ENCODE data around the gene IFNL1. TPM values are rescaled to one million over a fixed set of nuclear protein-coding genes. Genes with fewer than 3 reads are reported as not detected.
"Not testable (repeated sequence)": the region's sequence is repeated elsewhere in the genome, so short reads cannot be mapped to it uniquely, and the experiment has no call there.

Gene IFNL1
- total RNA-seq, 8 experiments from 2014 or later = not detected

GRCh38 chr19:39262496-39262895, 33.7 kb upstream of the IFNL1 start:
- no peak for ATAC-seq (replicated peaks in 6 of 8)
- 37 to 83% (median 58%) methylated on average over 1 to 4 of the region's 4 CpGs; no CpG with 5 or more reads in 1 of the 10 experiments for whole genome bisulfite sequencing, 10 experiments
- Histone ChIP-seq H3K27ac (no peak overlapping the region), H3K4me1 (replicated peaks in 1 of 2) (peaks cover 6 to 13% of the 10 kb centered on the region in 2 donors), H3K4me3 (no peak overlapping the region)
- in situ Hi-C loops (cut with MboI; ENCODE audit: low pct_unique_long_range_greater_than_20kb in 2 of 9, low sequenced_read_pairs in 9 of 9, unreplicated experiment in 9 of 9) = no loop called here

GRCh38 chr19:39263912-39264305, 32.3 kb upstream of the IFNL1 start:
- H3K4me3 ChIP-seq = no peak overlapping the region
- ATAC-seq (replicated peaks in 6 of 8) = peak in 4 of 8 experiments; percentile 4 to 31 (median 6)

GRCh38 chr19:39264306-39265290, 31.6 kb upstream of the IFNL1 start:
- WGBS, 10 experiments = 3 to 14% (median 9%) methylated on average over 5 to 21 of the region's 102 CpGs; no CpG with 5 or more reads in 6 of the 10 experiments
- H3K27ac ChIP-seq = no peak overlapping the region
- H3K4me1 ChIP-seq (replicated peaks in 1 of 2) = peaks cover 0 to 8% of the 10 kb centered on the region in 2 donors
- in situ Hi-C loops (cut with MboI; ENCODE audit: low pct_unique_long_range_greater_than_20kb in 2 of 9, low sequenced_read_pairs in 9 of 9, unreplicated experiment in 9 of 9) = no loop called here
- H3K4me3 ChIP-seq = no peak overlapping the region
- ATAC-seq (replicated peaks in 6 of 8) = peak; percentile 18 to 93 (median 84)

More at GRCh38 chr19:39263912-39264305, 32.3 kb upstream of the IFNL1 start:
- in situ Hi-C loops (cut with MboI; ENCODE audit: low pct_unique_long_range_greater_than_20kb in 2 of 9, low sequenced_read_pairs in 9 of 9, unreplicated experiment in 9 of 9) = no loop called here
- Histone ChIP-seq H3K4me1 (replicated peaks in 1 of 2) (peaks cover 0 to 8% of the 10 kb centered on the region in 2 donors), H3K27ac (no peak overlapping the region)
- 0 to 14% (median 0%) methylated on average over 3 to 4 of the region's 17 CpGs; no CpG with 5 or more reads in 7 of the 10 experiments for WGBS, 10 experiments

- whole genome bisulfite sequencing, 10 experiments = 10 to 51% (median 14%) methylated on average over 5 to 21 of the region's 39 CpGs; no CpG with 5 or more reads in 7 of the 10 experiments
- in situ Hi-C loops (cut with MboI; ENCODE audit: low pct_unique_long_range_greater_than_20kb in 2 of 9, low sequenced_read_pairs in 9 of 9, unreplicated experiment in 9 of 9) = no loop called here
- Histone ChIP-seq H3K4me3 (no peak overlapping the region), H3K4me1 (replicated peaks in 1 of 2) (peaks cover 0 to 8% of the 10 kb centered on the region in 2 donors), H3K27ac (no peak overlapping the region)
- peak in 6 of 8 experiments; percentile 6 to 56 (median 34) for ATAC-seq (replicated peaks in 6 of 8)
Observed at GRCh38 chr19:39265321-39265916, 30.8 kb upstream of the IFNL1 start.

GRCh38 chr19:39268085-39268484, 28.1 kb upstream of the IFNL1 start, which contains the start of gene IFNL2:
Gene IFNL2 (plus strand): TSS chr19:39268396. CDS start chr19:39268569, 173 bp downstream.
- peak in 3 of 8 experiments; percentile 22 to 45 (median 27) for ATAC-seq (replicated peaks in 6 of 8)
- no CpG with 5 or more reads among the region's 1 CpG for WGBS, 10 experiments
- in situ Hi-C loops (cut with MboI; ENCODE audit: low pct_unique_long_range_greater_than_20kb in 2 of 9, low sequenced_read_pairs in 9 of 9, unreplicated experiment in 9 of 9) = not testable (repeated sequence)

GRCh38 chr19:39268531-39269223, 27.5 kb upstream of the IFNL1 start:
- H3K4me3 ChIP-seq; ATAC-seq (replicated peaks in 6 of 8); H3K27ac ChIP-seq; H3K4me1 ChIP-seq (replicated peaks in 1 of 2); in situ Hi-C loops (cut with MboI; ENCODE audit: low pct_unique_long_range_greater_than_20kb in 2 of 9, low sequenced_read_pairs in 9 of 9, unreplicated experiment in 9 of 9): not testable (repeated sequence)
- 0% methylated on average over 1 of the region's 10 CpGs; no CpG with 5 or more reads in 9 of the 10 experiments for WGBS, 10 experiments

More at GRCh38 chr19:39268085-39268484, 28.1 kb upstream of the IFNL1 start, which contains the start of gene IFNL2:
- not testable (repeated sequence) for H3K4me1 ChIP-seq (replicated peaks in 1 of 2); H3K4me3 ChIP-seq; H3K27ac ChIP-seq

- in situ Hi-C loops (cut with MboI; ENCODE audit: low pct_unique_long_range_greater_than_20kb in 2 of 9, low sequenced_read_pairs in 9 of 9, unreplicated experiment in 9 of 9); H3K4me1 ChIP-seq (replicated peaks in 1 of 2); H3K27ac ChIP-seq; ATAC-seq (replicated peaks in 6 of 8); H3K4me3 ChIP-seq: not testable (repeated sequence)
- no CpG with 5 or more reads among the region's 10 CpGs for WGBS, 10 experiments
Observed at GRCh38 chr19:39269369-39269768, 26.8 kb upstream of the IFNL1 start.

- peak in 2 of 8 experiments; percentile 25 to 63 for ATAC-seq (replicated peaks in 6 of 8)
Observed at GRCh38 chr19:39270036-39270871, 26.0 kb upstream of the IFNL1 start.

GRCh38 chr19:39273859-39274258, 22.3 kb upstream of the IFNL1 start:
- ATAC-seq (replicated peaks in 6 of 8); H3K27ac ChIP-seq; H3K4me3 ChIP-seq; in situ Hi-C loops (cut with MboI; ENCODE audit: low pct_unique_long_range_greater_than_20kb in 2 of 9, low sequenced_read_pairs in 9 of 9, unreplicated experiment in 9 of 9); H3K4me1 ChIP-seq (replicated peaks in 1 of 2): not testable (repeated sequence)
- WGBS, 10 experiments = 38 to 100% (median 73%) methylated on average over 1 to 5 of the region's 5 CpGs; no CpG with 5 or more reads in 2 of the 10 experiments

More at GRCh38 chr19:39270036-39270871, 26.0 kb upstream of the IFNL1 start:
- WGBS, 10 experiments = 8 to 86% (median 49%) methylated on average over 2 to 7 of the region's 9 CpGs; no CpG with 5 or more reads in 1 of the 10 experiments
- Histone ChIP-seq H3K4me1 (replicated peaks in 1 of 2) (peaks cover 0 to 3% of the 10 kb centered on the region in 2 donors), H3K27ac (no peak overlapping the region), H3K4me3 (no peak overlapping the region)
- in situ Hi-C loops (cut with MboI; ENCODE audit: low pct_unique_long_range_greater_than_20kb in 2 of 9, low sequenced_read_pairs in 9 of 9, unreplicated experiment in 9 of 9) = no loop called here

GRCh38 chr19:39275578-39275977, 20.6 kb upstream of the IFNL1 start:
- WGBS, 10 experiments = 0 to 90% (median 50%) methylated on average over 1 to 5 of the region's 5 CpGs; no CpG with 5 or more reads in 2 of the 10 experiments
- Histone ChIP-seq H3K4me1 (replicated peaks in 1 of 2) (no peaks in the 10 kb centered on the region), H3K27ac (no peak overlapping the region), H3K4me3 (no peak overlapping the region)
- in situ Hi-C loops (cut with MboI; ENCODE audit: low pct_unique_long_range_greater_than_20kb in 2 of 9, low sequenced_read_pairs in 9 of 9, unreplicated experiment in 9 of 9) = no loop called here
- no peak for ATAC-seq (replicated peaks in 6 of 8)

- in situ Hi-C loops (cut with MboI; ENCODE audit: low pct_unique_long_range_greater_than_20kb in 2 of 9, low sequenced_read_pairs in 9 of 9, unreplicated experiment in 9 of 9) = no loop called here
- no peaks in the 10 kb centered on the region for H3K4me1 ChIP-seq (replicated peaks in 1 of 2)
- H3K27ac ChIP-seq = no peak overlapping the region
- H3K4me3 ChIP-seq = no peak overlapping the region
- WGBS, 10 experiments = 58 to 100% (median 70%) methylated on average over 1 to 3 of the region's 5 CpGs; no CpG with 5 or more reads in 3 of the 10 experiments
- ATAC-seq (replicated peaks in 6 of 8) = no peak
Observed at GRCh38 chr19:39276740-39277139, 19.5 kb upstream of the IFNL1 start.

GRCh38 chr19:39277598-39277997, 18.6 kb upstream of the IFNL1 start:
- in situ Hi-C loops (cut with MboI; ENCODE audit: low pct_unique_long_range_greater_than_20kb in 2 of 9, low sequenced_read_pairs in 9 of 9, unreplicated experiment in 9 of 9) = no loop called here
- Histone ChIP-seq H3K4me1 (replicated peaks in 1 of 2) (no peaks in the 10 kb centered on the region), H3K27ac (no peak overlapping the region), H3K4me3 (no peak overlapping the region)
- WGBS, 10 experiments = 14 to 82% (median 69%) methylated on average over 1 to 7 of the region's 7 CpGs
- peak in 2 of 8 experiments; percentile 19 to 37 for ATAC-seq (replicated peaks in 6 of 8)

Measured in motor neuron (in vitro differentiated cells).